ENCODE results near the gene VAV3. TPM values are rescaled to one million over a fixed set of nuclear protein-coding genes. Genes with fewer than 3 reads are reported as not detected.
"Not testable (repeated sequence)": the region's sequence is repeated elsewhere in the genome, so short reads cannot be mapped to it uniquely, and the experiment has no call there.

The VAV3 gene
- total RNA-seq, 4 donors from 2014 or later, result 44.1 to 123 (median 111) TPM

GRCh38 chr1:108009603-108010195, 44.7 kb upstream of the VAV3 start:
- in situ Hi-C loops (cut with MboI; ENCODE audit: low pct_ligation_motif_present in 1 of 4, low pct_unique_long_range_greater_than_20kb in 1 of 4, low sequenced_read_pairs in 3 of 4) (no loop called here), intact Hi-C loops (cut with DNase I; ENCODE audit: low total_unique reads) (no loop called here)
- Histone ChIP-seq H3K36me3 (no peaks in the 10 kb centered on the region), H3K27ac (no peak overlapping the region), H3K4me1 (no peaks in the 10 kb centered on the region), H3K4me3 (no peak overlapping the region), H3K9me3 (no peaks in the 10 kb centered on the region), H3K27me3 (no peaks in the 10 kb centered on the region)
- DNase-seq, result no peak
- TF ChIP-seq POLR2A (IDR thresholded peaks at IDR 0.05) (no peak), POLR2AphosphoS5 (IDR thresholded peaks at IDR 0.05) (no peak), EP300 (IDR thresholded peaks at IDR 0.05; ENCODE audit: low read depth) (no peak), CTCF (IDR thresholded peaks at IDR 0.05) (no peak)

- in situ Hi-C loops (cut with MboI; ENCODE audit: low pct_ligation_motif_present in 1 of 4, low pct_unique_long_range_greater_than_20kb in 1 of 4, low sequenced_read_pairs in 3 of 4), result no loop called here
- intact Hi-C loops (cut with DNase I; ENCODE audit: low total_unique reads), result no loop called here
- Histone ChIP-seq H3K27ac (no peak overlapping the region), H3K27me3 (no peaks in the 10 kb centered on the region), H3K36me3 (no peaks in the 10 kb centered on the region), H3K4me1 (no peaks in the 10 kb centered on the region), H3K9me3 (no peaks in the 10 kb centered on the region), H3K4me3 (no peak overlapping the region)
- no peak for DNase-seq
- 52 to 55% methylated on average over 2 of the region's 2 CpGs for WGBS, 2 donors (ENCODE audit: low coverage in 1 of 2)
- TF ChIP-seq CTCF (IDR thresholded peaks at IDR 0.05) (no peak), EP300 (IDR thresholded peaks at IDR 0.05; ENCODE audit: low read depth) (no peak), POLR2AphosphoS5 (IDR thresholded peaks at IDR 0.05) (no peak), POLR2A (IDR thresholded peaks at IDR 0.05) (no peak)
These were observed 42.6 kb upstream of the VAV3 start for GRCh38 chr1:108007531-108007930.

- Histone ChIP-seq H3K27ac (no peak overlapping the region), H3K9me3 (no peaks in the 10 kb centered on the region), H3K4me1 (no peaks in the 10 kb centered on the region), H3K4me3 (no peak overlapping the region), H3K27me3 (no peaks in the 10 kb centered on the region), H3K36me3 (no peaks in the 10 kb centered on the region)
- in situ Hi-C loops (cut with MboI; ENCODE audit: low pct_ligation_motif_present in 1 of 4, low pct_unique_long_range_greater_than_20kb in 1 of 4, low sequenced_read_pairs in 3 of 4), result no loop called here
- intact Hi-C loops (cut with DNase I; ENCODE audit: low total_unique reads), result no loop called here
- WGBS, 2 donors (ENCODE audit: low coverage in 1 of 2), result 60 to 69% methylated on average over 1 of the region's 1 CpG
- TF ChIP-seq POLR2AphosphoS5 (IDR thresholded peaks at IDR 0.05) (no peak), EP300 (IDR thresholded peaks at IDR 0.05; ENCODE audit: low read depth) (no peak), CTCF (IDR thresholded peaks at IDR 0.05) (no peak), POLR2A (IDR thresholded peaks at IDR 0.05) (no peak)
- DNase-seq, result no peak
These were observed 42.1 kb upstream of the VAV3 start for GRCh38 chr1:108007070-108007469.

GRCh38 chr1:108004919-108005318, 39.9 kb upstream of the VAV3 start:
- H3K36me3 ChIP-seq; H3K4me3 ChIP-seq; H3K4me1 ChIP-seq; in situ Hi-C loops (cut with MboI; ENCODE audit: low pct_ligation_motif_present in 1 of 4, low pct_unique_long_range_greater_than_20kb in 1 of 4, low sequenced_read_pairs in 3 of 4); H3K27ac ChIP-seq; intact Hi-C loops (cut with DNase I; ENCODE audit: low total_unique reads); DNase-seq; H3K27me3 ChIP-seq; H3K9me3 ChIP-seq: not testable (repeated sequence)
- WGBS, 2 donors (ENCODE audit: low coverage in 1 of 2), result 67 to 78% methylated on average over 3 of the region's 3 CpGs

GRCh38 chr1:108000620-108001111, 35.7 kb upstream of the VAV3 start:
- 33% methylated on average over 2 of the region's 2 CpGs; no CpG with 5 or more reads in 1 of the 2 donors for WGBS, 2 donors (ENCODE audit: low coverage in 1 of 2)
- H3K4me1 ChIP-seq, result no peaks in the 10 kb centered on the region
- in situ Hi-C loops (cut with MboI; ENCODE audit: low pct_ligation_motif_present in 1 of 4, low pct_unique_long_range_greater_than_20kb in 1 of 4, low sequenced_read_pairs in 3 of 4) (no loop called here), intact Hi-C loops (cut with DNase I; ENCODE audit: low total_unique reads) (no loop called here)
- H3K27me3 ChIP-seq, result no peaks in the 10 kb centered on the region
- no peaks in the 10 kb centered on the region for H3K36me3 ChIP-seq
- H3K4me3 ChIP-seq, result no peak overlapping the region
- no peak overlapping the region for H3K27ac ChIP-seq
- no peaks in the 10 kb centered on the region for H3K9me3 ChIP-seq
- no peak for DNase-seq
- TF ChIP-seq EP300 (IDR thresholded peaks at IDR 0.05; ENCODE audit: low read depth), result no peak

All from transverse colon (tissue), 4 donors.